Measurements from ENCODE around the gene EDIL3.
"Not testable (repeated sequence)": the region's sequence is repeated elsewhere in the genome, so short reads cannot be mapped to it uniquely, and the experiment has no call there.

DNA sequence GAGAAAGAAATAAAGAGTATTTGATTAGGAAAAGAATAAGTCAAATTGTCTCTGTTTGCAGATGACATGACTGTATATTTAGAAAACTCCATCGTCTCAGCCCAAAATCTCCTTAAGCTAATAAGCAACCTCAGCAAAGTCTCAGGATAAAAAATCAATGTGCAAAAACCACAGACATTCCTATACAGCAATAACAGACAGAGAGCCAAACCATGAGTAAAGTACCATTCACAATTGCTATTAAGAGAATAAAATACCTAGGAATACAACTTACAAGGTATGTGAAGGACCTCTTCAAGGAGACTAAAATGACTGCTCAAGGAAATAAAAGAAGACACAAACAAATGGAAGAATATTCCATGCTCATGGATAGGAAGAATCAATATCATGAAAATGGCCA lies 66.9 kb downstream of the EDIL3 start:
- TF ChIP-seq, protein P1, sequence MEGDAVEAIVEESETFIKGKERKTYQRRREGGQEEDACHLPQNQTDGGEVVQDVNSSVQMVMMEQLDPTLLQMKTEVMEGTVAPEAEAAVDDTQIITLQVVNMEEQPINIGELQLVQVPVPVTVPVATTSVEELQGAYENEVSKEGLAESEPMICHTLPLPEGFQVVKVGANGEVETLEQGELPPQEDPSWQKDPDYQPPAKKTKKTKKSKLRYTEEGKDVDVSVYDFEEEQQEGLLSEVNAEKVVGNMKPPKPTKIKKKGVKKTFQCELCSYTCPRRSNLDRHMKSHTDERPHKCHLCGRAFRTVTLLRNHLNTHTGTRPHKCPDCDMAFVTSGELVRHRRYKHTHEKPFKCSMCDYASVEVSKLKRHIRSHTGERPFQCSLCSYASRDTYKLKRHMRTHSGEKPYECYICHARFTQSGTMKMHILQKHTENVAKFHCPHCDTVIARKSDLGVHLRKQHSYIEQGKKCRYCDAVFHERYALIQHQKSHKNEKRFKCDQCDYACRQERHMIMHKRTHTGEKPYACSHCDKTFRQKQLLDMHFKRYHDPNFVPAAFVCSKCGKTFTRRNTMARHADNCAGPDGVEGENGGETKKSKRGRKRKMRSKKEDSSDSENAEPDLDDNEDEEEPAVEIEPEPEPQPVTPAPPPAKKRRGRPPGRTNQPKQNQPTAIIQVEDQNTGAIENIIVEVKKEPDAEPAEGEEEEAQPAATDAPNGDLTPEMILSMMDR (IDR thresholded peaks at IDR 0.05): not testable (repeated sequence)
- not testable (repeated sequence) for TF ChIP-seq POLR2A (IDR thresholded peaks at IDR 0.05); POLR2AphosphoS5 (IDR thresholded peaks at IDR 0.05; ENCODE audit: insufficient read depth in 1 of 2, low read depth in 1 of 2)
